Measurements from ENCODE around the gene SEC14L5. TPM values are rescaled to one million over a fixed set of nuclear protein-coding genes. Genes with fewer than 3 reads are reported as not detected.

The SEC14L5 gene
- total RNA-seq, 1 donor from 2014 or later: 0.41 TPM

DNA sequence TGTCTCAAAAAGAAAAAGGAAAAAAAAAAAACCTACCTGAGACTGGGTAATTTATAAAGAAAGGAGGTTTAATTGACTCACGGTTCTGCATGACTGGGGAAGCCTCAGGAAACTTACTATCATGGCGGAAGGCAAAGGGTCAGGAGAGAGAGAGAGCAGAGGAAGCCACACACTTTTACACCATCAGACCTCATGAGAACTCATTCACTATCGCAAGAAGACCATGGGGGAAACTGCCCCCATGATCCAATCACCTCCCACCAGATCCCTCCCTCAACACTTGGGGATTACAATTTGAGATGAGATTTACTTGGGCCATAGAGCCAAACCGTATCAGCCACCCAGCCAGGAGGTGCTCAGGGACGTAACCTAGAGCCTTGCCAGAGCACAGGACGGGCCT lies 54.8 kb downstream of the SEC14L5 start:
- no peaks in the 10 kb centered on the region for H3K9me3 ChIP-seq
- H3K27ac ChIP-seq: no peak overlapping the region
- ATAC-seq: no peak
- DNase-seq: no peak
- no peaks in the 10 kb centered on the region for H3K36me3 ChIP-seq
- intact Hi-C loops (cut with DNase I): no loop called here
- H3K4me3 ChIP-seq: no peak overlapping the region
- H3K4me1 ChIP-seq: no peaks in the 10 kb centered on the region
- H3K27me3 ChIP-seq (ENCODE audit: low read depth): peaks cover 6% of the 10 kb centered on the region
- TF ChIP-seq, protein P1, sequence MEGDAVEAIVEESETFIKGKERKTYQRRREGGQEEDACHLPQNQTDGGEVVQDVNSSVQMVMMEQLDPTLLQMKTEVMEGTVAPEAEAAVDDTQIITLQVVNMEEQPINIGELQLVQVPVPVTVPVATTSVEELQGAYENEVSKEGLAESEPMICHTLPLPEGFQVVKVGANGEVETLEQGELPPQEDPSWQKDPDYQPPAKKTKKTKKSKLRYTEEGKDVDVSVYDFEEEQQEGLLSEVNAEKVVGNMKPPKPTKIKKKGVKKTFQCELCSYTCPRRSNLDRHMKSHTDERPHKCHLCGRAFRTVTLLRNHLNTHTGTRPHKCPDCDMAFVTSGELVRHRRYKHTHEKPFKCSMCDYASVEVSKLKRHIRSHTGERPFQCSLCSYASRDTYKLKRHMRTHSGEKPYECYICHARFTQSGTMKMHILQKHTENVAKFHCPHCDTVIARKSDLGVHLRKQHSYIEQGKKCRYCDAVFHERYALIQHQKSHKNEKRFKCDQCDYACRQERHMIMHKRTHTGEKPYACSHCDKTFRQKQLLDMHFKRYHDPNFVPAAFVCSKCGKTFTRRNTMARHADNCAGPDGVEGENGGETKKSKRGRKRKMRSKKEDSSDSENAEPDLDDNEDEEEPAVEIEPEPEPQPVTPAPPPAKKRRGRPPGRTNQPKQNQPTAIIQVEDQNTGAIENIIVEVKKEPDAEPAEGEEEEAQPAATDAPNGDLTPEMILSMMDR (IDR thresholded peaks at IDR 0.05): no peak

DNA sequence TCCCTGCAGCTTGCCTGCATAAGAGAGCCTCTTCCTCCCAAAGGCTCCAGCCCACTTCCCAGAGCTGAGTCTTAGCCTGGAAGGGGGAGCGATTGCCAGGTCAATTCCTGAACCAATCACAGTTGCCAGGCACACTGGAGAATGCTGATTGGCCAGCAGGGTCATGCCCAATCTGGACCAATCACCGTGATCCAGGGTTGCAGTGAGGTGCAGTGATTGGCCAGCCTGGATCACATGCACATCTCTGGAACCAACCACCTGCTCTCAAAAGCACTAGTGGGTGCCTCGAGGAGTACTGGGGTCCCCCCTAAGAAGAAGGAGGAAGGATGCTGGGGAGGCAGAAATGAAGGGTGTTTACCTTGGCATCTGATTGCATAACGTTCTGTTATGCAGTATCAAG lies 57.2 kb downstream of the SEC14L5 start:
- intact Hi-C loops (cut with DNase I): no loop called here
- no peak overlapping the region for H3K27ac ChIP-seq
- H3K4me1 ChIP-seq: no peaks in the 10 kb centered on the region
- TF ChIP-seq, protein P1 (IDR thresholded peaks at IDR 0.05): no peak
- H3K4me3 ChIP-seq: no peak overlapping the region
- peaks cover 6% of the 10 kb centered on the region for H3K27me3 ChIP-seq (ENCODE audit: low read depth)
- DNase-seq (no peak), ATAC-seq (no peak)
- H3K9me3 ChIP-seq: no peaks in the 10 kb centered on the region
- H3K36me3 ChIP-seq: no peaks in the 10 kb centered on the region

DNA sequence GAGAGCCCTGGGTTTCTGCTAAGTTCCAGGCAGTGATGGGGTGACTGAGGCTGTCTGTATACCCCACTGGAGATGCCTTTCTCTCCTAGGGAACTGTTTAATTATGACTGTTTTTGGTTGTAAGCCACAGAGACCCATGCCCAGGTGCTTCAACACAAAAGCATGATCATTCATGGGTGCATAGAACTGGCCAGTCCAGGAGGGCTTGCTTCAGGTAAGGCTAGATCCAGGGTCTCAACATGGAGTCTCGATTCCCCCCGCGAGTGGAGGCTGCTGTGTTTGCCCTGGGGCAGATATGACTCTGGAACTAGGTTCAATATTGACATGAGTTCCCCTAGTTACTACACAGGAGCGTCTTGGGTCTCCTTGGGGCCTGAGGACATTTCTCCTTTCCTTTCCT lies 57.8 kb downstream of the SEC14L5 start:
- no peak overlapping the region for H3K4me3 ChIP-seq
- peaks cover 4% of the 10 kb centered on the region for H3K27me3 ChIP-seq (ENCODE audit: low read depth)
- ATAC-seq (no peak), DNase-seq (no peak)
- no peaks in the 10 kb centered on the region for H3K9me3 ChIP-seq
- no peaks in the 10 kb centered on the region for H3K4me1 ChIP-seq
- H3K36me3 ChIP-seq: no peaks in the 10 kb centered on the region
- intact Hi-C loops (cut with DNase I): no loop called here
- no peak overlapping the region for H3K27ac ChIP-seq
- TF ChIP-seq, protein P1 (IDR thresholded peaks at IDR 0.05): no peak

DNA sequence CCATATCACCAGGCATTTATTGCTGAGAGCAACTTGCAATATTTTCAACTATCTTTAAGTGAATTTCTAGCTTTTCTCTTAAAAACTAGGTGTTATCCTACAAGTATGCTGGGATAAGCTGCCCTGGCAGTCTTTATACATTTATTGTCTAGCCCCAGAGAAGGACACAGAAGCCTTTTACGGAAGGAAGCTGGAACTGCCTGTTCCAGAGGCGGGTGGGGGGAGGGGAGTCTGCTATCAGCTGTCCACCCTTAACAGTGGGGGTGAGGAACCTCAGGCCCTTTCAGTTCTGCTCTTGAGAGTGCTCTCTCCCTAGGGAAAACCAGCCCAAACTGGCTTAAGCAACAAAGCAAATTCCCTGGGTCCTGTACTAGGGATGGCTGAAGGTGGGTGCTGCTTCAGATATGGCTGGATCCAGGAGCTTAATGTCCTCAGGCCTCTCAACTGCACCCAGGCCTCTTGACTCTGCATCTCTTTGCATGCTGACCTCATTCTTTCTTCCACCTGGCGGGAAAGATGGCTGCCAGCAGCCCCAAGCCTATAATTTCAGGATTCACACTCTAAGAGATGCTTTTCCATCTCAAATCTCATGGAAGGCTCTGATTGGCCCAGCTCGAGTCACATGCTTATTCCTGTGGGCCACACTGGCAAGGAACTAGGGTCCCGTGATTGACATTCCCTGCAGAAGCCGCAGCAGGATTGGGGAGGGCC lies 59.0 kb downstream of the SEC14L5 start:
- DNase-seq (no peak), ATAC-seq (no peak)
- no peaks in the 10 kb centered on the region for H3K4me1 ChIP-seq
- no peaks in the 10 kb centered on the region for H3K27me3 ChIP-seq (ENCODE audit: low read depth)
- intact Hi-C loops (cut with DNase I): no loop called here
- H3K27ac ChIP-seq: no peak overlapping the region
- H3K4me3 ChIP-seq: no peak overlapping the region
- no peaks in the 10 kb centered on the region for H3K36me3 ChIP-seq
- no peaks in the 10 kb centered on the region for H3K9me3 ChIP-seq
- TF ChIP-seq, protein P1 (IDR thresholded peaks at IDR 0.05): no peak

DNA sequence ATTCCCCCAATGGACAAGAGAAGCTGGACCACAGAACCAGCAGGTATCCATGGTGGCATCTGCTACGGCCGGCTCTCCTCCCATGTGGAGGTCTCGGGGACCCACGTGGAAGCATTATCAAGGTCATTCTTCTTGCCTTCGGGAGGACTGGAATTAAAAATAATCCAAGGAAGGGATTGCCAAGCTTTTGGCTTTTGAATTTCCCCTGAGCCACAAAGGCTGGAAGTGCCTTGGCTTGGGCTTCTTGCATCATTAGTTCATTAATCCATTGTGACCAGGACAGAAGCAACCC lies 59.5 kb downstream of the SEC14L5 start:
- H3K9me3 ChIP-seq: no peaks in the 10 kb centered on the region
- no peaks in the 10 kb centered on the region for H3K4me1 ChIP-seq
- H3K4me3 ChIP-seq: no peak overlapping the region
- no peak for ATAC-seq
- TF ChIP-seq, protein P1 (IDR thresholded peaks at IDR 0.05): no peak
- no peak for DNase-seq
- H3K36me3 ChIP-seq: no peaks in the 10 kb centered on the region
- intact Hi-C loops (cut with DNase I): no loop called here
- no peak overlapping the region for H3K27ac ChIP-seq
- H3K27me3 ChIP-seq (ENCODE audit: low read depth): no peaks in the 10 kb centered on the region
